Hepatocyte (in vitro differentiated cells): Measurements from ENCODE around the gene S100A2. TPM values are rescaled to one million over a fixed set of nuclear protein-coding genes. Genes with fewer than 3 reads are reported as not detected.
A peak's percentile ranks its signal among the peaks of the same experiment; 100 is the strongest.
"Not testable (repeated sequence)": the region's sequence is repeated elsewhere in the genome, so short reads cannot be mapped to it uniquely, and the experiment has no call there.

ENCODE experiments used
- DNase-seq: peaks from one replicate; pipeline ENCODE4 v3.0.0-alpha.2; 2016; ENCODE audit warnings: low spot score
- H2AFZ ChIP-seq: fragments of 200-600 bp; sonication (generic); 2 replicates; pipeline ENCODE4 v1.6.0; 2016; ENCODE audit warnings: antibody characterized with exemption, mild to moderate bottlenecking
- H3K27ac ChIP-seq: fragments of 200-600 bp; sonication (generic); 2 replicates; pipeline ENCODE4 v1.5.1; 2016; ENCODE audit warnings: mild to moderate bottlenecking
- H3K27me3 ChIP-seq: fragments of 200-600 bp; sonication (generic); 2 replicates; pipeline ENCODE4 v1.6.1; 2016
- H3K36me3 ChIP-seq: fragments of 200-600 bp; sonication (generic); replicated peaks from 2 replicates; pipeline ENCODE4 v1.5.1; 2016; ENCODE audit warnings: low read depth; ENCODE audit not compliant: insufficient read depth
- H3K4me1 ChIP-seq: fragments of 200-600 bp; sonication (generic); 2 replicates; pipeline ENCODE4 v1.5.1; 2016; ENCODE audit warnings: mild to moderate bottlenecking, moderate library complexity; ENCODE audit not compliant: insufficient read depth
- H3K4me2 ChIP-seq: fragments of 200-600 bp; sonication (generic); 2 replicates; pipeline ENCODE4 v1.6.0; 2016
- H3K4me3 ChIP-seq: fragments of 200-600 bp; sonication (generic); 2 replicates; pipeline ENCODE4 v1.5.1; 2016; ENCODE audit warnings: mild to moderate bottlenecking
- H3K79me2 ChIP-seq: fragments of 200-600 bp; sonication (generic); 2 replicates; pipeline ENCODE4 v1.6.0; 2017; ENCODE audit warnings: mild to moderate bottlenecking
- H3K9me2 ChIP-seq: fragments of 200-600 bp; sonication (generic); replicated peaks from 2 replicates; pipeline ENCODE4 v1.6.0; 2017; ENCODE audit warnings: mild to moderate bottlenecking; ENCODE audit not compliant: insufficient read depth
- H3K9me3 ChIP-seq: fragments of 200-600 bp; sonication (generic); 2 replicates; pipeline ENCODE4 v1.5.1; 2016; ENCODE audit warnings: low read depth, mild to moderate bottlenecking
- H4K20me1 ChIP-seq: fragments of 200-600 bp; sonication (generic); 2 replicates; pipeline ENCODE4 v1.6.0; 2016; ENCODE audit warnings: mild to moderate bottlenecking; ENCODE audit not compliant: insufficient read depth, poor library complexity, severe bottlenecking
- EZH2 ChIP-seq: fragments of 200-600 bp; sonication (generic); IDR thresholded peaks from 2 replicates; pipeline ENCODE4 v1.6.1; 2016; ENCODE audit warnings: antibody characterized with exemption, mild to moderate bottlenecking, borderline replicate concordance
- EZH2phosphoT487 ChIP-seq: fragments of 200-600 bp; sonication (generic); IDR thresholded peaks from one replicate; pipeline ENCODE4 v1.6.1; 2018; ENCODE audit warnings: antibody characterized with exemption, mild to moderate bottlenecking, low read depth, moderate library complexity; ENCODE audit not compliant: unreplicated experiment, severe bottlenecking
- WGBS: methylation state at CpG from one replicate; pipeline ENCODE4 v1.1.6; 2016; ENCODE audit warnings: low lambda C conversion rate; ENCODE audit errors: missing lambda C conversion rate; 5-methylcytosine and 5-hydroxymethylcytosine counted together
- polyA plus RNA-seq: library from polyadenylated mRNA; unstranded; fragments of >200 nt; fragmentation: Nextera tagmentation; extraction: Ambion mirVana; gene quantifications from 2 replicates; pipeline ENCODE4 v1.2.1, GENCODE V29; 2016
- total RNA-seq: library from RNA; depleted of rRNA; stranded (reverse); fragments of >200 nt; gene quantifications from 2 replicates; pipeline ENCODE4 v1.2.3, GENCODE V29; 2014
- TF ChIP-seq, protein P1 (sequence below): fragments of 200-600 bp; sonication (generic); IDR thresholded peaks from 2 replicates; pipeline ENCODE4 v1.5.1; 2016; ENCODE audit warnings: antibody characterized with exemption, mild to moderate bottlenecking; ENCODE audit not compliant: poor library complexity

Gene S100A2
- total and polyA plus RNA-seq, 2 experiments from 2014 or later: 4.2 to 6.9 TPM

GRCh38 chr1:153520818-153521476, 44.7 kb downstream of the S100A2 start:
- Histone ChIP-seq H3K9me3 (no peaks in the 10 kb centered on the region), H3K4me1 (peaks cover 12% of the 10 kb centered on the region), H3K79me2 (no peaks in the 10 kb centered on the region), H3K4me3 (no peak overlapping the region), H3K4me2 (peak overlapping the region; percentile 58), H4K20me1 (no peaks in the 10 kb centered on the region), H3K9me2 (no peaks in the 10 kb centered on the region), H3K36me3 (no peaks in the 10 kb centered on the region), H3K27ac (peak overlapping the region; percentile 79), H2AFZ (no peak overlapping the region), H3K27me3 (no peaks in the 10 kb centered on the region)
- TF ChIP-seq EZH2phosphoT487 (no peak), EZH2 (no peak)
- TF ChIP-seq, protein P1, sequence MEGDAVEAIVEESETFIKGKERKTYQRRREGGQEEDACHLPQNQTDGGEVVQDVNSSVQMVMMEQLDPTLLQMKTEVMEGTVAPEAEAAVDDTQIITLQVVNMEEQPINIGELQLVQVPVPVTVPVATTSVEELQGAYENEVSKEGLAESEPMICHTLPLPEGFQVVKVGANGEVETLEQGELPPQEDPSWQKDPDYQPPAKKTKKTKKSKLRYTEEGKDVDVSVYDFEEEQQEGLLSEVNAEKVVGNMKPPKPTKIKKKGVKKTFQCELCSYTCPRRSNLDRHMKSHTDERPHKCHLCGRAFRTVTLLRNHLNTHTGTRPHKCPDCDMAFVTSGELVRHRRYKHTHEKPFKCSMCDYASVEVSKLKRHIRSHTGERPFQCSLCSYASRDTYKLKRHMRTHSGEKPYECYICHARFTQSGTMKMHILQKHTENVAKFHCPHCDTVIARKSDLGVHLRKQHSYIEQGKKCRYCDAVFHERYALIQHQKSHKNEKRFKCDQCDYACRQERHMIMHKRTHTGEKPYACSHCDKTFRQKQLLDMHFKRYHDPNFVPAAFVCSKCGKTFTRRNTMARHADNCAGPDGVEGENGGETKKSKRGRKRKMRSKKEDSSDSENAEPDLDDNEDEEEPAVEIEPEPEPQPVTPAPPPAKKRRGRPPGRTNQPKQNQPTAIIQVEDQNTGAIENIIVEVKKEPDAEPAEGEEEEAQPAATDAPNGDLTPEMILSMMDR: no peak
- DNase-seq: no peak
- 33% methylated on average over 4 of the region's 4 CpGs for WGBS

DNA sequence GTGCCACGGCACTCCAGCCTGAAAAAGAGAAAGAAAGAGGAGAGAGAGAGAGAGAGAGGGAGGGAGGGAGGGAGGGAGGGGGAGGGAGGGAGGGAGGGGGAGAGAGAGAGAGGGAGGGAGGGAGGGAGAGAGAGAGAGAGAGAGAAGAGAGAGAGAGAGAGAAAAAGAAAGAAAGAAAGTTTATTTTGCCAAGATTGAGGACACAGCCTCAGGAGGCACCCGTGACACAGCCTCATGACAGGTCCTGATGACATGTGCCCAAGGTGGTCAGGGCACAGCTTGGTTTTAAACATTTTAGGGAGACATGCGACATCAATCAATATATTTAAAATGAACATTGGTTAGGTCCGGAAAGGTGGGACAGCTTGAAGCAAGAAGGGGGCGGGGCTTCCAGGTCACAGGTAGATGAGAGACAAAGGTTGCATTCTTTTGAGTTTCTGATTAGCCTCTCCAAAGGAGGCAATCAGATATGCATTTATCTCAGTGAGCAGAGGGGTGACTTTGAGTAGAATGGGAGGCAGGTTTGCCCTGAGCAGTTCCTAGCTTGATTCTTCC, 45.4 kb downstream of the S100A2 start:
- H3K79me2 ChIP-seq, H3K4me3 ChIP-seq, H3K9me3 ChIP-seq, H4K20me1 ChIP-seq, H2AFZ ChIP-seq, H3K36me3 ChIP-seq, H3K9me2 ChIP-seq, H3K27me3 ChIP-seq: not testable (repeated sequence)
- Histone ChIP-seq H3K27ac (peak overlapping the region; percentile 79), H3K4me1 (peaks cover 18% of the 10 kb centered on the region), H3K4me2 (peak overlapping the region; percentile 58)
- WGBS: 52% methylated on average over 5 of the region's 5 CpGs
- DNase-seq: peak; percentile 65

DNA sequence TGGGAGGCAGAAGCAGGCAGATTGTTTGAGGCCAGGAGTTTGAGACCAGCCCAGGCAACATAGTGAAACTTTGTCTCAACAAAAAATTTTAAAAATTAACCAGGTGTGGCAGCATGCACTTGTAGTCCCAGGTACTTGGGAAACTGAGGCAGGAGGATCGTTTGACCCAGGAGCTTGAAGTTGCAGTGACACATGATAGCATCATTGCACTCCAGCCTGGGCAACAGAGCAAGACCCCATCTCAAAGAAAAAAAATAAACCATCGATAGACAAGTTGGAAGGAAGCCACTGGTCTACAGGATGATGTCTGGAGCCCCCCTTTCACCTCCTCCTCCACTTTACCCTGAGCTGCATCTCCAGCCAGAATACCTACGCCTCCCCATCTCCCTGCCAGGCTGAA, 46.4 kb downstream of the S100A2 start:
- no peak for DNase-seq
- Histone ChIP-seq H3K4me1 (peaks cover 19% of the 10 kb centered on the region), H3K4me2 (no peak overlapping the region), H3K36me3 (no peaks in the 10 kb centered on the region), H3K4me3 (no peak overlapping the region), H3K27ac (no peak overlapping the region), H3K27me3 (no peaks in the 10 kb centered on the region), H4K20me1 (no peaks in the 10 kb centered on the region), H2AFZ (no peak overlapping the region), H3K9me3 (no peaks in the 10 kb centered on the region), H3K9me2 (no peaks in the 10 kb centered on the region), H3K79me2 (no peaks in the 10 kb centered on the region)
- no peak for TF ChIP-seq EZH2
- TF ChIP-seq, protein P1: no peak
- no peak for TF ChIP-seq EZH2phosphoT487
- WGBS: 92% methylated on average over 3 of the region's 3 CpGs

DNA sequence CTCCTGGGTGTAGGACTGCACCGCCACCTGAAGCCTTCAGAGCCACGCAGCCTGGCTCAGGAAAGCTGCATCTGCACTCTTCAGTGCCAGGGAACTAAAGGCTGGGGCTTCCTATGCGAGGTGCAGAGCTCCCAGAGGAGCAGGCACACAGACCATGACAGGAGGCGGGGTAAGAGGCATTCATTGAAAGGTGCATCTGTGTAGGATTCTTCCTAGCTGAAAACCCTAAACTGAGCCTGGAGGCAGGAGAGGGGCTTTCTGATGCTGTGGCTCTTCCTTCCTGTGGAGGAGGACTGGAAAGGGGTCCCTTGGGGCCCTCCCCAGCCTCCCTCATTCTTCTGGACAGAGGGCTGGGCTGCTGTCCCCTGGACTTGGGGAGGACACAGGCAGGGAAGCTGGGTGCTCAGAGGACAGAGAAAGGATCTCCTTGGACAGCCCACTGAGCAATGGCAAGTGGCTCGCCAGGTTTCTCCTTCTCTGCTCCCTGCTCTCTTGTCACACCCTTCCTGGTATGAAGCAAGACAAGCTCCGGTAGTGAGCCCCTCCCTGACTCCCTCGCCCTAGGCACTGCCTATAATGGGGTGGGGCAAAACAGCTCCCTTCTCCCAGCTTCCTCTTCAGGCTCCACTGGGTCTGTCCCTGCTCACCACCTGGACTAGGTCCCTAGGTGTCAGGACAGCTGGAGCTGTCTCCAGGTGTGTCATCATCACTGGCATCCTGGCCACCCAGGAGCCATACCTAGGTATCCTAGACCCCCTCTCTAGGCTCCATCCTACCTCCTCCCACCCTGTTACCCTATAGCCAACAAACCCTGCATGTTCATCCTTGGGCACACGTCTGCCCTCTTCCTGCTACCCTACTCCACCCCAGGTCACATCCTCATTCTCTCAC, 49.9 kb downstream of the S100A2 start:
- peak; percentile 72 for DNase-seq
- no peaks in the 10 kb centered on the region for H4K20me1 ChIP-seq
- no peaks in the 10 kb centered on the region for H3K36me3 ChIP-seq
- no peak overlapping the region for H3K4me3 ChIP-seq
- no peak overlapping the region for H3K4me2 ChIP-seq
- H3K9me3 ChIP-seq: no peaks in the 10 kb centered on the region
- no peaks in the 10 kb centered on the region for H3K9me2 ChIP-seq
- H3K79me2 ChIP-seq: no peaks in the 10 kb centered on the region
- no peaks in the 10 kb centered on the region for H3K27me3 ChIP-seq
- TF ChIP-seq, protein P1: no peak
- no peak for TF ChIP-seq EZH2phosphoT487
- TF ChIP-seq EZH2: no peak
- peak overlapping the region; percentile 80 for H3K27ac ChIP-seq
- H2AFZ ChIP-seq: no peak overlapping the region
- H3K4me1 ChIP-seq: peaks cover 13% of the 10 kb centered on the region
- 47% methylated on average over 8 of the region's 8 CpGs for WGBS
